ENCODE data around the gene DHX9.

DHX9 gene

DNA sequence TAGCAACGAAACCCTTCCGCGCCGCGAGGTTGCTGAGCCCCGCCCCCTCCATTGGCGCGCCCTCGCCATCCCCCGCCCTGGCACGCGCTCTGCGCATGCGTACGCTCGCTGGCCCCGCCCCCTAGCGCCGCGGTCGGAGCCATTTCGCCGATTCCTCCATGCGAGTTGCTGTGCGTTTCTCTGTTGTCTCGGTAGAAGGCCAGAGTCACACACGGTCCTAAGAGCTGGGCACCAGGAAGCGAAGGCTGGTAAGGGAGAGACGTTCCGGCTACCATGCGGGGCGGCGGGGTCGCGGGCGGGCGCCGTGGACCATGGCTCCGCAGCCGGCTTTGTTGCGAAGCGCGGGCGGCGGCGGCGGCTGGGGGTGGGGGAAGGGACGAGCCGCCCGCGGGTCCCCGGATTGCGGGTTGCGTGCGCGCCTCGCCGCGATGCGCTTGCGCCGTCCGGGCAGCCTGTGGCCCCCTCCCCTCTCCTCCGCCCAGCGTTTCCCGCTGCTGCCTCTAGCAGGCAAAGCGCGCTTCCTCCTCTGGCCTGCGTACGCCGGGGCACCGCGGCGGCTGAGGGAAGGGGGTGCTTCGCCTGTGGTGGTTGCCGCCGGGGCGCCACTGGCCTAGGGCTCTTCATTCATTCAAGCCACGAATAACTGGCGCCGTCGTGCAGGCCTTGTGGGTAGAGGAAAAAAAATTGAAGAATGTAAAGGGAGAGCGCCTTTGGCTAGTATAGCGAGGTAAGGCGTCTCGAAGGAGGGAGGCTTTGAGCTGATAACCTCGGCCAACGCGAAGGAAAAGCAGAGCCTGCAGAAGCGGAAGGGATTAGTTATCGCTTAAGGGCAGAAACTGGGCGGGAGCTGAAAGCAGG lies at the start of gene DHX9:
TSS of gene DHX9 (plus strand) at position 139 of the 858 bp plus-strand sequence. CDS start 3,220 bp downstream, outside the sequence.
- no peak for TF ChIP-seq EZH2phosphoT487 (IDR thresholded peaks at IDR 0.05; ENCODE audit: borderline replicate concordance, low read length)
- TF ChIP-seq CTCF (IDR thresholded peaks at IDR 0.05; ENCODE audit: low read depth, low read length, poor library complexity, severe bottlenecking) = peak; percentile 32
- H3K9me3 ChIP-seq (ENCODE audit: control insufficient read depth, insufficient read depth, low read length) = no peaks in the 10 kb centered on the region
- peak within 1 kb of the TSS; percentile 82 for H3K4me3 ChIP-seq (ENCODE audit: low read length)
- peak within 1 kb of the TSS; percentile 89 for H3K4me2 ChIP-seq (ENCODE audit: low read length)
- peaks cover 39% of the 10 kb centered on the region for H4K20me1 ChIP-seq (ENCODE audit: control insufficient read depth, insufficient read depth, low read depth, low read length)
- peaks cover 49% of the 10 kb centered on the region for H3K36me3 ChIP-seq (ENCODE audit: control insufficient read depth, low read length)
- H3K79me2 ChIP-seq (ENCODE audit: control insufficient read depth, low read length) = peaks cover 53% of the 10 kb centered on the region
- H3K9me2 ChIP-seq (replicated peaks; ENCODE audit: control insufficient read depth, low read length) = no peaks in the 10 kb centered on the region
- 0 out of 2 replicates have a peak, but pooled peaks cover 4% of the 10 kb centered on the region for H3F3A ChIP-seq (ENCODE audit: control insufficient read depth, insufficient read depth)
- no peaks in the 10 kb centered on the region for H3K27me3 ChIP-seq (ENCODE audit: control insufficient read depth, low read length)
- H3K27ac ChIP-seq (ENCODE audit: low read depth, low read length) = peak within 1 kb of the TSS; percentile 86
- peaks cover 27% of the 10 kb centered on the region for H3K4me1 ChIP-seq (ENCODE audit: control insufficient read depth, low read length)

GRCh38 chr1:182791281-182792179 lies 47.6 kb upstream of the DHX9 start:
- no peaks in the 10 kb centered on the region for H4K20me1 ChIP-seq (ENCODE audit: control insufficient read depth, insufficient read depth, low read depth, low read length)
- no peak overlapping the region for H3K27ac ChIP-seq (ENCODE audit: low read depth, low read length)
- H3F3A ChIP-seq (ENCODE audit: control insufficient read depth, insufficient read depth) = peaks cover 3% of the 10 kb centered on the region
- peaks cover 7% of the 10 kb centered on the region for H3K27me3 ChIP-seq (ENCODE audit: control insufficient read depth, low read length)
- no peak overlapping the region for H3K4me2 ChIP-seq (ENCODE audit: low read length)
- H3K79me2 ChIP-seq (ENCODE audit: control insufficient read depth, low read length) = no peaks in the 10 kb centered on the region
- TF ChIP-seq EZH2phosphoT487 (IDR thresholded peaks at IDR 0.05; ENCODE audit: borderline replicate concordance, low read length) = no peak
- no peak for TF ChIP-seq CTCF (IDR thresholded peaks at IDR 0.05; ENCODE audit: low read depth, low read length, poor library complexity, severe bottlenecking)
- peaks cover 24% of the 10 kb centered on the region for H3K4me1 ChIP-seq (ENCODE audit: control insufficient read depth, low read length)
- no peaks in the 10 kb centered on the region for H3K36me3 ChIP-seq (ENCODE audit: control insufficient read depth, low read length)
- H3K9me2 ChIP-seq (replicated peaks; ENCODE audit: control insufficient read depth, low read length) = no peaks in the 10 kb centered on the region
- H3K4me3 ChIP-seq (ENCODE audit: low read length) = no peak overlapping the region
- H3K9me3 ChIP-seq (ENCODE audit: control insufficient read depth, insufficient read depth, low read length) = no peaks in the 10 kb centered on the region

- Histone ChIP-seq H3K9me2 (replicated peaks; ENCODE audit: control insufficient read depth, low read length) (no peaks in the 10 kb centered on the region), H3K9me3 (ENCODE audit: control insufficient read depth, insufficient read depth, low read length) (no peaks in the 10 kb centered on the region), H3K27me3 (ENCODE audit: control insufficient read depth, low read length) (peaks cover 1% of the 10 kb centered on the region), H3K4me2 (ENCODE audit: low read length) (no peak overlapping the region), H3K79me2 (ENCODE audit: control insufficient read depth, low read length) (no peaks in the 10 kb centered on the region), H4K20me1 (ENCODE audit: control insufficient read depth, insufficient read depth, low read depth, low read length) (no peaks in the 10 kb centered on the region), H3K4me3 (ENCODE audit: low read length) (no peak overlapping the region), H3K27ac (ENCODE audit: low read depth, low read length) (no peak overlapping the region), H3K36me3 (ENCODE audit: control insufficient read depth, low read length) (no peaks in the 10 kb centered on the region), H3K4me1 (ENCODE audit: control insufficient read depth, low read length) (peaks cover 18% of the 10 kb centered on the region), H3F3A (ENCODE audit: control insufficient read depth, insufficient read depth) (no peaks in the 10 kb centered on the region)
- TF ChIP-seq CTCF (IDR thresholded peaks at IDR 0.05; ENCODE audit: low read depth, low read length, poor library complexity, severe bottlenecking) (no peak), EZH2phosphoT487 (IDR thresholded peaks at IDR 0.05; ENCODE audit: borderline replicate concordance, low read length) (no peak)
Measured at GRCh38 chr1:182794091-182794490, 45.1 kb upstream of the DHX9 start.

Data from DOHH2 (cell line).